ENCODE data around the gene LRRIQ3.

LRRIQ3 gene

DNA sequence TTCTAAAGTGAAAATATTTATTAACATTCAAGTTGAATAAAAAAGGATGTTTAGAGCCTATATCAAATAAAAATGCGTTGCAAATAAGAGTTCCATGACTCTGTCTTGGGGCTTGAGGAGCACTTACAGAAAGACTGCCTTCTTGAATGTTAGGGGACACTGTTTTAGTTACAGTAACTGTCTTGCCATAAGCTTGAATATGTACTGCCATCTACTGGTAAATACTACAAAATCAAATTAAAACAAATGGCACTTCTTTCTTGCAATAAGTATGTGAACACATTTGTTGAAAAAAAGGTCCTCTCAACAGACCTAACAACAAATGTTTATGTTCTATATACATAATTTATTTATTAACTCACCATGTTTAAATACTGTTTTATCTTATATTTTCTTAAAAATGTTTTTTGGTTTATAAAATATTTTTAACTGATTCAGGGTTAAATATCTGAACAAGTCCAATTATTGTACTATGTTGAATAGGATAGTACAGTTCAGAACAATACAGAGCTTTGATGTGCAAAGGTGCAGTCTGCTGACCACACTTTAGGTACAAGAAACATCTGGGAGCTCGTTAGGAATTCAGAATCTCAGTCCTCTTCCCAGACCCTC, 199.5 kb downstream of the LRRIQ3 start:
- no peak for DNase-seq (ENCODE audit: low read depth)
- TF ChIP-seq, protein P1, sequence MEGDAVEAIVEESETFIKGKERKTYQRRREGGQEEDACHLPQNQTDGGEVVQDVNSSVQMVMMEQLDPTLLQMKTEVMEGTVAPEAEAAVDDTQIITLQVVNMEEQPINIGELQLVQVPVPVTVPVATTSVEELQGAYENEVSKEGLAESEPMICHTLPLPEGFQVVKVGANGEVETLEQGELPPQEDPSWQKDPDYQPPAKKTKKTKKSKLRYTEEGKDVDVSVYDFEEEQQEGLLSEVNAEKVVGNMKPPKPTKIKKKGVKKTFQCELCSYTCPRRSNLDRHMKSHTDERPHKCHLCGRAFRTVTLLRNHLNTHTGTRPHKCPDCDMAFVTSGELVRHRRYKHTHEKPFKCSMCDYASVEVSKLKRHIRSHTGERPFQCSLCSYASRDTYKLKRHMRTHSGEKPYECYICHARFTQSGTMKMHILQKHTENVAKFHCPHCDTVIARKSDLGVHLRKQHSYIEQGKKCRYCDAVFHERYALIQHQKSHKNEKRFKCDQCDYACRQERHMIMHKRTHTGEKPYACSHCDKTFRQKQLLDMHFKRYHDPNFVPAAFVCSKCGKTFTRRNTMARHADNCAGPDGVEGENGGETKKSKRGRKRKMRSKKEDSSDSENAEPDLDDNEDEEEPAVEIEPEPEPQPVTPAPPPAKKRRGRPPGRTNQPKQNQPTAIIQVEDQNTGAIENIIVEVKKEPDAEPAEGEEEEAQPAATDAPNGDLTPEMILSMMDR (IDR thresholded peaks at IDR 0.05; ENCODE audit: low read depth, low read length, missing control alignments): no peak
- H3K4me3 ChIP-seq (ENCODE audit: low read depth, low read length): no peak overlapping the region

DNA sequence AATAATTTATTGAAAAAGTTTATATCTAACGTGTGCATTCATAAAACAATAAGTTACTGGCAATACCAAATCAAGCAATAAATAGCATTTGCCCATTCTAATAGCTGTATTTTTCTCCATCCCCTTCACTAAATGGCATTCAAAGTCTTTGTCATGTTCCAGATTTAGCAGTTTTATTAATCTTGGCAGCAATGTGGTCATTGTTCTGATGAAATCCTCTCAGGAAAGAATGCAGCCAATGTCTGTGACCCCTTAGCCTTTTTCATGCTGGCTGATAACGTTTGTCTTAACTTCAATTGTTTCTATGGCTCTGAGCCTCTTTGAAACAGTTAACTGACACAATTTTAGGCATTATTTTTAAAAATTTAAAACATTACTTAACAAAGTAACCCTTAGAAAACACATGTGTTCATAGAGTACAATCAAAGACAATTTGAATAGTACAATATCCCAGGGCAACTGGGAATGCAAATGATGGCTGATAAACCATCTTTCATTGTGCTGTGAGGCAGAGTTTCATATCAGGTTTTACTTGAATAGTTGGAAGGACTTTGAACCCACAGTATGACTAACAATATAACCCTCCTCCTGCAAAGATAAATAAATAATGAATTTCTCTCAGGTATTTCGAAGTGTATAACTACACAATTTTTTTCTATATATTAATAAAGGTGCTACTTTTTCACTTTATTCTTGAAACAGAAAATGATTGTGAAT, 217.5 kb downstream of the LRRIQ3 start:
- no peak overlapping the region for H3K4me3 ChIP-seq (ENCODE audit: low read depth, low read length)
- no peak for DNase-seq (ENCODE audit: low read depth)
- TF ChIP-seq, protein P1 (IDR thresholded peaks at IDR 0.05; ENCODE audit: low read depth, low read length, missing control alignments): no peak

DNA sequence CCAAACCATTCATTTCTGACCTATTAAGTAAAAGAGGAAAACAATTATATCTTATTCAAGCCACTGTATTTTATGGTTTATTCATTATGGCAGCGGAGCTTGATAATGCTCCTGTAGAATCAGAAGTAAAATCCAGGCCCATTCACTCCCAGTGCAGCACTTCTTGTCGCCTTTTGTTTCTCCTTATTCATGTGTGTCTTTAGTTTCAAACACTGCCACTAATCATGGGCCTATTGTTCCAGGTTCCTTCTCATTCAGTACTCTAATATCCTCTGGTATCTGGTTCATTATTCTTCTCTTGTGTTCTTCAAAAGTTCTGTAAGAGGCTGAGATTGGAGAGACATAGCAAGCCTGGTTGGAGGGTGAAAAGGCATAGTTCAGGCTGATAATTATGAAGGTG, 218.3 kb downstream of the LRRIQ3 start:
- TF ChIP-seq, protein P1 (IDR thresholded peaks at IDR 0.05; ENCODE audit: low read depth, low read length, missing control alignments): no peak
- no peak for DNase-seq (ENCODE audit: low read depth)
- no peak overlapping the region for H3K4me3 ChIP-seq (ENCODE audit: low read depth, low read length)

DNA sequence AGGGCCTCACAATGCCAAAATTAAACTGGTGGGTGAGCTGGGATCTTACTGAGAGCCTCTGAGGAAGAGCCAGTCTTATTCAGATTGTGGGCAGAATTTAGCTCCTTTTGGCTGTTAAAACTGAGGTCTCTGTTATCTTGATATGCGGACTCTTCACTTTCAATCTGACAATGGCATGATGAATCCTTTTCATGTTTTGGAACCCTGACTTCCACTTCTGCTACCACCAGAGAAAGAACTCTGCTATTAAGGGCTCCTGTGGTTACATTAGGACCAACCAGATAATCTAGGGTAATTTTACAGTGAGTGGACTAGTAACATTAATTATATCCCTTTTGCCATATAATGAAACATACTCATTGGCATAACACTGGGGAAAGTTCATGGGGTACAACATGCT, 219.0 kb downstream of the LRRIQ3 start:
- TF ChIP-seq, protein P1 (IDR thresholded peaks at IDR 0.05; ENCODE audit: low read depth, low read length, missing control alignments): no peak
- H3K4me3 ChIP-seq (ENCODE audit: low read depth, low read length): no peak overlapping the region
- DNase-seq (ENCODE audit: low read depth): no peak

Measured in GM12864 (cell line).